ENCODE results near the gene TMEM132C. TPM values are rescaled to one million over a fixed set of nuclear protein-coding genes. Genes with fewer than 3 reads are reported as not detected.

The TMEM132C gene
- total and polyA plus RNA-seq, 2 of the 13 experiments (the other 11 are each of a cell fraction or from before 2014, with no cell fraction given) = not detected

DNA sequence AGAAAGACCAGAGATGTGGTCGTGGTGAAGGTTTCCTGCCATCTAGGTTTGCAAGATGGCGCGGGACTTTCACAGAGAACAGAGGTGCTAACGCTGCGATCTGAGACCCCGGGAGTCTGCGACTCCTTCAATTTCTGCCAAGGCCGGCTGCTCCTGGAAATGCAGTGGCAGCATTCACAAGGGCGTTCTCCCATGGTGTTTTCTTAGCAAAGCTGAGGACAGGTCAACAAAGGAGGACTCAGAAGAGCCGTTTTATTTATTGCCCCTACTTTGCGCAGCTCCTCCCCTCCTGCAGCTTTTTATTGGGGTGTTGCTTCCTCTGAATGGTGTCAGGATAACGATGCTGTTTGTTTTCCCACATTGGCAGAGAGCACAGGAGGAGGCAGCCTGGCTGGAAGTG lies 86.3 kb downstream of the TMEM132C start:
- ATAC-seq (no peak), FAIRE-seq (no peak), DNase-seq (ENCODE audit: low spot score) (no peak)
- CTCF ChIA-PET (ENCODE audit: low intra/inter-chr PET ratio, low total read pairs) = no interaction called here
- no peaks in the 10 kb centered on the region for H3K4me1 ChIP-seq (ENCODE audit: insufficient read depth, low read length)
- 0 out of 5 replicates have a peak, but pooled peaks cover 0 to 4% of the 10 kb centered on the region in 2 experiments for H3K27me3 ChIP-seq (ENCODE audit: control insufficient read depth in 1 of 2, insufficient read depth in 2 of 2, low read length in 2 of 2)
- no peak overlapping the region for H3K4me3 ChIP-seq (replicated peaks in 1 of 3; ENCODE audit: insufficient read depth in 1 of 3, low read depth in 2 of 3, low read length in 3 of 3)
- POLR2A ChIA-PET = no interaction called here
- no peak overlapping the region for H3K27ac ChIP-seq (ENCODE audit: extremely low read length, insufficient read depth, low read length)
- no peak overlapping the region for H2AFZ ChIP-seq (ENCODE audit: low read length)
- no peaks in the 10 kb centered on the region for H3K79me2 ChIP-seq (ENCODE audit: insufficient read depth, low read length)
- H3K36me3 ChIP-seq (replicated peaks in 1 of 2; ENCODE audit: control insufficient read depth in 1 of 2, insufficient read depth in 2 of 2, low read length in 2 of 2) = no peaks in the 10 kb centered on the region
- H4K20me1 ChIP-seq (ENCODE audit: insufficient read depth, low read length) = no peaks in the 10 kb centered on the region
- H3K9me3 ChIP-seq (ENCODE audit: low read length) = peaks cover 34% of the 10 kb centered on the region
- 6% methylated on average over 6 of the region's 12 CpGs for WGBS (ENCODE audit: low lambda C conversion rate)
- TF ChIP-seq BORCS8-MEF2B (CRISPR knock-in tag; IDR thresholded peaks at IDR 0.05) = no peak
- TF ChIP-seq KMT2A (CRISPR knock-in tag; IDR thresholded peaks at IDR 0.05) = no peak
- TF ChIP-seq ZC3H13 (CRISPR knock-in tag; IDR thresholded peaks at IDR 0.05) = no peak
- intact Hi-C loops (cut with micrococcal nuclease; ENCODE audit: unreplicated experiment) = no loop called here
- no TSS peak for BruUV-seq (replicated peaks)
- no peak overlapping the region for H3K9ac ChIP-seq (ENCODE audit: insufficient read depth, low read depth, low read length)
- no peak overlapping the region for H3K4me2 ChIP-seq (ENCODE audit: low read depth, low read length)
- in situ Hi-C loops (cut with HindIII; ENCODE audit: extremely low pct_ligation_motif_present, low pct_unique_long_range_greater_than_20kb) = no loop called here

DNA sequence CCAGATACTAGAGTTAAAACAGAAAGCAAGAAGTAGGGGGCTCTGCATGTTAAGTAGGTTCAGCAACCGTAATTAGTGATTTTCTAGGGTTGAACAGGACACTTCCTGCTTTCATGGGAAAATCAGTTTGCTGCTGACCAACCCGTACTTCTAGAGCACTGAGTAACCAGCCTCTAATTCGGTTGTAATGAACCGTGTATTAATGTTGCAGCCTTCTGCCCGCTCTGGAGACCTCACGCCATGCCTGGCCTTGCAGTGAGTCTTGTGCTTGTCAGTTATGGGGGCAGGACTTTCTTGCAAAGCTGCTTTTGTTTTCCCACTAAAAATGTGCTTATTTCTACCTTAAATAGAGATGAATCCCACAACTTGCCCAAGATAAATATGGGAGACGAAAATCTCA lies 89.6 kb downstream of the TMEM132C start:
- H4K20me1 ChIP-seq (ENCODE audit: insufficient read depth, low read length) = no peaks in the 10 kb centered on the region
- H3K36me3 ChIP-seq (replicated peaks in 1 of 2; ENCODE audit: control insufficient read depth in 1 of 2, insufficient read depth in 2 of 2, low read length in 2 of 2) = no peaks in the 10 kb centered on the region
- no peak overlapping the region for H3K4me2 ChIP-seq (ENCODE audit: low read depth, low read length)
- no peaks in the 10 kb centered on the region for H3K79me2 ChIP-seq (ENCODE audit: insufficient read depth, low read length)
- H3K27me3 ChIP-seq (ENCODE audit: control insufficient read depth in 1 of 2, insufficient read depth in 2 of 2, low read length in 2 of 2) = 0 out of 5 replicates have a peak, but pooled peaks cover 0 to 4% of the 10 kb centered on the region in 2 experiments
- no peak overlapping the region for H3K27ac ChIP-seq (ENCODE audit: extremely low read length, insufficient read depth, low read length)
- H3K9me3 ChIP-seq (ENCODE audit: low read length) = peaks cover 12% of the 10 kb centered on the region
- ATAC-seq (no peak), DNase-seq (ENCODE audit: low spot score) (no peak), FAIRE-seq (no peak)
- in situ Hi-C loops (cut with HindIII; ENCODE audit: extremely low pct_ligation_motif_present, low pct_unique_long_range_greater_than_20kb) = no loop called here
- ChIA-PET POLR2A (no interaction called here), CTCF (ENCODE audit: low intra/inter-chr PET ratio, low total read pairs) (no interaction called here)
- no TSS peak for BruUV-seq (replicated peaks)
- no peak overlapping the region for H2AFZ ChIP-seq (ENCODE audit: low read length)
- no peaks in the 10 kb centered on the region for H3K4me1 ChIP-seq (ENCODE audit: insufficient read depth, low read length)
- TF ChIP-seq MXI1 (IDR thresholded peaks at IDR 0.05; ENCODE audit: borderline replicate concordance, low read depth, low read length) = no peak
- no peak for TF ChIP-seq FOXM1 (CRISPR knock-in tag; IDR thresholded peaks at IDR 0.05)
- no peak for TF ChIP-seq CREB1 (IDR thresholded peaks at IDR 0.05)
- no peak for TF ChIP-seq CREB1 (CRISPR knock-in tag; IDR thresholded peaks at IDR 0.05)
- no peak for TF ChIP-seq MAFK (conservative IDR thresholded peaks at IDR 0.05 in 1 of 2, IDR thresholded peaks at IDR 0.05 in 1 of 2; ENCODE audit: low read length in 2 of 2)
- TF ChIP-seq, protein P1, sequence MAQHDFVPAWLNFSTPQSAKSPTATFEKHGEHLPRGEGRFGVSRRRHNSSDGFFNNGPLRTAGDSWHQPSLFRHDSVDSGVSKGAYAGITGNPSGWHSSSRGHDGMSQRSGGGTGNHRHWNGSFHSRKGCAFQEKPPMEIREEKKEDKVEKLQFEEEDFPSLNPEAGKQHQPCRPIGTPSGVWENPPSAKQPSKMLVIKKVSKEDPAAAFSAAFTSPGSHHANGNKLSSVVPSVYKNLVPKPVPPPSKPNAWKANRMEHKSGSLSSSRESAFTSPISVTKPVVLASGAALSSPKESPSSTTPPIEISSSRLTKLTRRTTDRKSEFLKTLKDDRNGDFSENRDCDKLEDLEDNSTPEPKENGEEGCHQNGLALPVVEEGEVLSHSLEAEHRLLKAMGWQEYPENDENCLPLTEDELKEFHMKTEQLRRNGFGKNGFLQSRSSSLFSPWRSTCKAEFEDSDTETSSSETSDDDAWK (CRISPR knock-in tag; IDR thresholded peaks at IDR 0.05) = no peak
- TF ChIP-seq ZNF546 (CRISPR knock-in tag; conservative IDR thresholded peaks at IDR 0.05) = no peak
- TF ChIP-seq SAP130 (CRISPR knock-in tag; IDR thresholded peaks at IDR 0.05; ENCODE audit: low read depth) = no peak
- TF ChIP-seq MYNN (CRISPR knock-in tag; IDR thresholded peaks at IDR 0.05; ENCODE audit: low read depth) = no peak
- TF ChIP-seq ZNF547 (CRISPR knock-in tag; IDR thresholded peaks at IDR 0.05) = no peak
- TF ChIP-seq, protein P2, sequence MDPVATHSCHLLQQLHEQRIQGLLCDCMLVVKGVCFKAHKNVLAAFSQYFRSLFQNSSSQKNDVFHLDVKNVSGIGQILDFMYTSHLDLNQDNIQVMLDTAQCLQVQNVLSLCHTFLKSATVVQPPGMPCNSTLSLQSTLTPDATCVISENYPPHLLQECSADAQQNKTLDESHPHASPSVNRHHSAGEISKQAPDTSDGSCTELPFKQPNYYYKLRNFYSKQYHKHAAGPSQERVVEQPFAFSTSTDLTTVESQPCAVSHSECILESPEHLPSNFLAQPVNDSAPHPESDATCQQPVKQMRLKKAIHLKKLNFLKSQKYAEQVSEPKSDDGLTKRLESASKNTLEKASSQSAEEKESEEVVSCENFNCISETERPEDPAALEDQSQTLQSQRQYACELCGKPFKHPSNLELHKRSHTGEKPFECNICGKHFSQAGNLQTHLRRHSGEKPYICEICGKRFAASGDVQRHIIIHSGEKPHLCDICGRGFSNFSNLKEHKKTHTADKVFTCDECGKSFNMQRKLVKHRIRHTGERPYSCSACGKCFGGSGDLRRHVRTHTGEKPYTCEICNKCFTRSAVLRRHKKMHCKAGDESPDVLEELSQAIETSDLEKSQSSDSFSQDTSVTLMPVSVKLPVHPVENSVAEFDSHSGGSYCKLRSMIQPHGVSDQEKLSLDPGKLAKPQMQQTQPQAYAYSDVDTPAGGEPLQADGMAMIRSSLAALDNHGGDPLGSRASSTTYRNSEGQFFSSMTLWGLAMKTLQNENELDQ (CRISPR knock-in tag; IDR thresholded peaks at IDR 0.05; ENCODE audit: borderline replicate concordance) = no peak
- no peak for TF ChIP-seq PCBP1 (IDR thresholded peaks at IDR 0.05; ENCODE audit: borderline replicate concordance, low read depth, low read length)
- no peak for TF ChIP-seq ATF7 (IDR thresholded peaks at IDR 0.05)
- no peak for TF ChIP-seq ATF7 (CRISPR knock-in tag; IDR thresholded peaks at IDR 0.05)
- H3K4me3 ChIP-seq (replicated peaks in 1 of 3; ENCODE audit: insufficient read depth in 1 of 3, low read depth in 2 of 3, low read length in 3 of 3) = no peak overlapping the region
- 41% methylated on average over 4 of the region's 7 CpGs for WGBS (ENCODE audit: low lambda C conversion rate)
- intact Hi-C loops (cut with micrococcal nuclease; ENCODE audit: unreplicated experiment) = no loop called here
- no peak overlapping the region for H3K9ac ChIP-seq (ENCODE audit: insufficient read depth, low read depth, low read length)
